ENCODE measurements around the gene SHC4.
A peak's percentile ranks its signal among the peaks of the same experiment; 100 is the strongest.

SHC4 gene

DNA sequence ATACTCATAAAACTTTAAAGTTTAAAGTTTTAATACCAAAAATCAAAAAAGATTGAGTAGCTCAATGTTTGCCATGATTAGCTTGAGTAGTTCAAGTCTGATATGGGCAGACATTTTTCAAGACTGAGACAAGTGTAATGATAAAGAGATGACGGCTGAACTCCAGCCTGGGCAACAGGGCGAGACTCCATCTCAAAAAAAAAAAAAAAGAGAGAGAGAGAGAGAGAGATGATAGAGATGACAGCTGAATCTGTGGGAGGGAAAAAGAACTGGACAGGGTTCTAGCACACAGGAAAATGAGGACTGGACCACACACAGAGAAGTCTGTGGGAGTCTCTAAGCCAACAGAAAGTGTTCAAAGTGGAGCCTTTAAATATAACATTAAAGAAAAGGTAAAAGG, 178.0 kb downstream of the SHC4 start:
- FAIRE-seq: no peak

DNA sequence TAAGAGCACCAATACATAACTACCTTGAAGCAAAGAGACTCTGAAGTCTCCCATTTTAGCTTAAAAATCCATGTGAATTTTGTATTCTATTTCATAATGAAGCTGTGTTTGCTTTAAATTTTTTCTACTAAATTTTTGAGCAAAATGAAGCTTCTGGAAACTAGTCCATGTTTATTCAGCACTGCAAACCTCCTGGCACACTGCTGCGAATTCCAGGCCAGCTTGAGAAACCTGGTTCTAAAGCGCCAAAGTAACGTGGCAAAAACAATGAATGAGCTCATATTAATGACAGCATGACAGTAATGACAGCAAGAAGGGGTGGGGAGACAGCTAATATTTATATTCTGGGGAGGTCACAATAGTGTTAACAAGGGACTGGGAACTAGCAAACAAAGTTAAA, 178.5 kb downstream of the SHC4 start:
- no peak for FAIRE-seq

DNA sequence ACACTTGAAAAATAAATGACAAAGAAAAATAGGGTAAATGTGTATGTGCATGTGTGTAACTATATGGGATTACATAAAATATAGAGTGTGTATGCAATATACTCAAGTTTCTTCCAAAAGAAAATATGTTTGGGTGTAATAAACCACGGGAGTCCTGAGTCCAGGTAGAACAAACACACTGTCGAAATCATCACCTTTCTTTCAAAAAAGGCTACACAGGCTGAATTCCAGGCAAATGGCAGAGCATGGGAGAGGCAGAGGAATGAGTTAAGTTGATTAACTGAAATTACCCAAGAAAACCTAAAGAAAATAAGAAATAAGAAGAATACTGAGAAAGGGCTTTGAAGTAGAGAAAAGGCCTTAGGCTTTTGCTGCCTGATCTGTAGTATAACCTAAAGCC, 179.0 kb downstream of the SHC4 start:
- FAIRE-seq: no peak

DNA sequence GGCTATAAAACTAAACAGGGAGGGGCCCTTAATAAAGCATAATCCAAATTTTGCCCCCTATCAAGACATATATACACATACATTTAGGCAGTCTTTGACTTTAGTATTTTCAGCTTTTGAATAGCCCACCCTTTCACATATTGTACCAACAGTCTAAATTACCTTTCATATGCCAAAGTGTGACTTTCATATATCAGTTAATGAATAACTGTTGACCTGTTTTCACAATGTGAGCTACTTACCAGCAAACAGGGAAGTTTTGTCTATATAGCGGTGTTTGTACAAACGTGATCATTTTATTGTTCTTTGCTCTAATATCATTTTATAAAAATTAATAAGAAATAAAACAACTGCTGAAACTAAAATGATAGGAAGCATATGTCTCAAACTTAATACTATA, 180.8 kb downstream of the SHC4 start:
- FAIRE-seq: peak; percentile 30

DNA sequence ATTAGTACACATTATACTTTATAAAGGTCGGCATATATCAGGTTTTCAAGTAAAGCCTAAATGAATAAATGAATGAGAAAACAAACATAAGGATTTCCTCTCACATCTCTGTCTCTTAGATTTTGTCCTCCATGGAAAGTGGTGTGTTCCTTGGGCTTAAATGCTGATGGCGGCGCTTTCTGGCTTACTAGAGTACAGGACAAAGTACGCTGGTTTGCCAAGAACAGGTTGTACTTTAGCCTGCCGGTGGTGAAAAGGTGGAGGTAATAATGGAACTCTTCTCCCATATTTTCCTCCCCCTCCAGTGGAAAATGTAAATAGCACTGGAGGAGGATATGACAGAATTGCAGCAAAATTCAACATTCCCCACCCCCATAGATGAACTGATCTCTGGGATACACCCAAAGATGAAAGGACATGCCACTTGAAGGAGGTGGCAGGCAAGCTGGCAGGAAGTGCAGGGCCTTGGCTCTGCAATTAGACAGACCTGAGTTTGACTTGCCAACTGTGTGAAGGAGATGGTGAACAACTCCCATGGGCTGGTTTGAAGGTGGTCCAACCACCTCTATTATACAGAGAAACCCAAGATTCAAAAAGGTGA, 182.1 kb downstream of the SHC4 start:
- no peak for FAIRE-seq

DNA sequence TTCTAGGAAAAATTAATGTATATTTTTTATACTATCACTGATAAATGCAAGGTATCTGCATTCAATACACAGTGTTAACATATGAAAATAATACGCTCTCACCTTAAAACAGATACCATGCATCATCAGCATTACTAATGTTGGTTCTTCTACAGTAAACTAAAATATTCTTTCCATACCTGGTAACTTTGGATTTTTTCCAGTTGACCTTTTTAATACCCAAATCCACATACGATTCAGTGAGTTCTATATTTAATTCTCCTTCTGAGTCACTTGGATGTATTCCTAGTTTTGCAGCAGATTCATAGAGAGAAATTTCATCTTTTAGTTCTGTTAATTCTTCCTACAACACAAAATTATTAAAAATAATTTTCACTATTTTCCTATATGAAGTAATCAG, 182.7 kb downstream of the SHC4 start:
- FAIRE-seq: no peak

DNA sequence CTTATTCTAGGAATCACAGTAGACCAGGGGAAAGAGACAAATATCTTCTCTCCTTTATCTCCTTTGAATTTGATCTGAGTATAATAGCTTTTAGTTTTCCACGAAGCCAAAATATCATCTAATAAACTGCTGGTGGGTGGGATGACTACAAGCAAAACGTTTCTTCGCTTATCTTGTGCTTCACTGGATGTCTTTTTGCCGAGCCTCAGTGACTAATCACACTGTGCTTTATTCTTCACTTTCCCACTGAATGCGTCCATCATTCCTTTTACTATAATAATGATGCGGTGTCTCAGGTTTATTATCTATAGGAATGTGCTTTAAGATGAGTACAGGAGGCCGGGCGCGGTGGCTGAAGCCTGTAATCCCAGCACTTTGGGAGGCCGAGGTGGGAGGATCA, 185.4 kb downstream of the SHC4 start:
- no peak for FAIRE-seq

DNA sequence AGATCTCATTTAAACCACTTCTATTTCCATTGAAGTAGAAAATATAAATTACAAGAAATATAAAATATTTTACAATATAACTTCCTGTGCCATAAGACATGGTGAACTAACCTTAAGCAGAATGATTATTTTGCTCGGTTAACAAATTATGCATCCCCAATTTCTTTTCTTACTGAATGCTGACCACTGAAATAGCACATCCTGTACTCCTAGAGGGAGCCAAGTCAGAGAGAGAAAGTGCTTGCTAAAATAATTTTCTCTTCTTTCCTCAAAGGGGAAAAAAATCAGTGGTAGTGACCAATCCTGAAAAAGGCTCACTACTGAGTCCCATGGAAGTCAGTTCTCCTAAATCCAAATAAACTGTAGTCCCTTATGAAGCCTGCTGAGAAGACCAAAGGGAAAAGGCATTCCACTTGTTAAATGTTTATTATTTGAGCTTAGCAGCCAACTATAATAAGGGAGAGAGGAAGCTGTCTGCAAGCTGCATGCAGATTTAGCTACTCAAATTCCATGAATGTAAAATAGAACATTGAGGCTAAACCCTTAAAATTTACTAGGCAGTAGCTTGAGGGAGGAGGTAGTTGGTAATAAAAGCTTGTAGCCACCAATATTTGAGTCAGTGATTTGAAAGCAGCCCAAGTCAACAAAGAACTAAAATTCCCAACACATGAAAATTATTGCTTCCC, 185.9 kb downstream of the SHC4 start:
- FAIRE-seq: no peak

DNA sequence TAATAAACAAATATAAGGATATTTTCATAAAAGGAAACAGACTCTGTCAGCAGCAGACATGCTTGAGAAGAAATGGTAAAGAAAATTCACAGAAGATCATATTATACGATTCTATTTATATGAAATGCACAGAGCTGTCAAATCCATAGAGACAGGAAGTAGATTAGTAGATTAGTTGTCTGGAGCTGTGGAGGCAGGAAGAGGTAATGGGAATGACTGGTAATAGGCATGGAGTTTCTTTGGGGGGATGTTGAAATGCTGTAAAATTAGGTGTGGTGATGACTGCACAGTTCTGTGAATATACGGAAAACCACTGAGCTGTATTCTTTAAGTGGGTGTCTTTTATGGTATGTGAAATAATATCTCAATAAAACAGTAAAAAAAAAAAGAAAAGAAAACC, 188.2 kb downstream of the SHC4 start:
- no peak for FAIRE-seq

DNA sequence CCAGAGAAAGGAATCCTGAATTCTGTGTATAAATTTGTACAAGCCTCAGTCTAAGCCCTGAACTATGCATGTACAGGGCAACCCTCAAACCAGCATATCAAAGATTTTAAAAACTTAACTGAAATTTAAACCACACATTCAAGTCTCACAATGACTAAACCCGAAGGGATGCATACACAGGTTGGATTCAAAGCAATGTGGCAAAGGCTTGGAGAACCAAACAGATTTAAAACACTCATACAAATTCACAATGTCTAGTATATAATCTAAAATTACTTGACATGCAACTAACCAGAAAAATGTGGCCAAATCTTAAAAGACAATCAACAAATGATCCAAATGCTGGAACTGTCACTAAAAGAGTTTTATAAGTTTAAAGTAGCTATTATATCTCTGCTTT, 189.2 kb downstream of the SHC4 start:
- FAIRE-seq: no peak

All from A204.1 (cell line).